Loucy (cell line): ENCODE data around the gene SET.

Source experiments
- H2AFZ ChIP-seq: fragments of 200-600 bp; sonication (generic); 2 replicates; pipeline ENCODE4 v1.6.0; 2016; ENCODE audit warnings: antibody characterized with exemption, mild to moderate bottlenecking, low read length, moderate library complexity
- H3F3A ChIP-seq: fragments of 200-600 bp; 2 replicates; pipeline ENCODE4 v1.6.0; 2016; ENCODE audit warnings: antibody characterized with exemption, low read depth, mild to moderate bottlenecking
- H3K27me3 ChIP-seq: fragments of 200-600 bp; sonication (generic); 2 replicates; pipeline ENCODE4 v1.6.1; 2014; ENCODE audit warnings: low read length, mild to moderate bottlenecking; ENCODE audit not compliant: insufficient read depth, poor library complexity, severe bottlenecking
- H3K36me3 ChIP-seq: fragments of 200-600 bp; sonication (generic); 2 replicates; pipeline ENCODE4 v1.6.1; 2016; ENCODE audit warnings: low read length; ENCODE audit not compliant: insufficient read depth
- H3K4me1 ChIP-seq: fragments of 200-600 bp; sonication (generic); 2 replicates; pipeline ENCODE4 v1.5.1; 2014; ENCODE audit warnings: low read length, mild to moderate bottlenecking; ENCODE audit not compliant: insufficient read depth, poor library complexity, severe bottlenecking
- H3K4me2 ChIP-seq: fragments of 200-600 bp; sonication (generic); 2 replicates; pipeline ENCODE4 v1.6.0; 2014; ENCODE audit warnings: antibody characterized with exemption, low read length, low read depth, mild to moderate bottlenecking; ENCODE audit not compliant: poor library complexity, severe bottlenecking
- H3K4me3 ChIP-seq: fragments of 200-600 bp; sonication (generic); 2 replicates; pipeline ENCODE4 v1.5.1; 2014; ENCODE audit warnings: low read length, mild to moderate bottlenecking, mixed read lengths; ENCODE audit not compliant: poor library complexity, severe bottlenecking
- H3K79me2 ChIP-seq: fragments of 200-600 bp; sonication (generic); 2 replicates; pipeline ENCODE4 v1.6.1; 2014; ENCODE audit warnings: low read length; ENCODE audit not compliant: insufficient read depth
- H3K9ac ChIP-seq: fragments of 200-600 bp; sonication (generic); 2 replicates; pipeline ENCODE4 v1.6.0; 2014; ENCODE audit warnings: mild to moderate bottlenecking, low read depth, low read length, moderate library complexity; ENCODE audit not compliant: poor library complexity, severe bottlenecking
- H3K9me2 ChIP-seq: fragments of 200-600 bp; sonication (generic); replicated peaks from 2 replicates; pipeline ENCODE4 v1.6.1; 2016; ENCODE audit warnings: low read depth, low read length, mixed read lengths
- H3K9me3 ChIP-seq: fragments of 200-600 bp; sonication (generic); 2 replicates; pipeline ENCODE4 v1.6.1; 2014; ENCODE audit warnings: mild to moderate bottlenecking, antibody characterized with exemption, low read length, low read depth; ENCODE audit not compliant: insufficient read depth
- H4K20me1 ChIP-seq: fragments of 200-600 bp; sonication (generic); 2 replicates; pipeline ENCODE4 v1.6.0; 2014; ENCODE audit warnings: antibody characterized with exemption, low read length, mild to moderate bottlenecking; ENCODE audit not compliant: insufficient read depth, poor library complexity, severe bottlenecking
- EZH2phosphoT487 ChIP-seq: fragments of 200-600 bp; IDR thresholded peaks from 2 replicates; pipeline ENCODE4 v1.6.1; 2018; ENCODE audit warnings: antibody characterized with exemption, mild to moderate bottlenecking, moderate library complexity, borderline replicate concordance
- TF ChIP-seq, protein P1 (sequence below): fragments of 200-600 bp; sonication (generic); conservative IDR thresholded peaks from 2 replicates; pipeline ENCODE4 v1.5.1; 2014; ENCODE audit warnings: mild to moderate bottlenecking, antibody characterized with exemption, low read length

The SET gene

DNA sequence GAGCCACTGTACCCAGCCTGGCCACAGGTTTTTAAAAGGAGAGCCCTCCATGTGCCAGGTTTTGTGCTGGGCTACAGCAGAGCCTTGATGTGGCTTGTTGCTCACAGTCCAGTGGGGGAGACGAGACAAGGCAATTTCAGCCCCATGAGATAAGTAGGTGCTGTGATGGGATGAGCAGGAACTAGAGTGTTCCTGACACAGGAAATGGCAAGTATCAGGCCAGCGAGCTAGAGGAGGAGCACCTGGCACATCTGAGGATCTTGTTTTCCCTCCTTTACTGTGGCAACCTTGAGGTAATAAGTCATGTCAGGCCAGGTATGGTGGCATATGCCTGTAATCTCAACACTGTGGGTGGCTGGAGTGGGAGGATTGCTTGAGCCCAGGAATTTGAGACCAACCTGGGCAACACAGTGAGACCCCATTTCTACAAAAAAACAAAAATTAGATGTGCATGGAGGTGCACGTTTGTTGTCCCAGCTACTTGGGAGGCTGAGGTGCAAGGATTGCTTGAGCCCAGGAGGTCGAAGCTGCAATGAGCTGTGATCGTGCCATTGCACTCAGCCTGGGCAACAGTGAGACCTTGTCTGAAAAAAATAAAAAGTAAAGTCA is 38.7 kb downstream of the SET start:
- Histone ChIP-seq H4K20me1 (no peaks in the 10 kb centered on the region), H3K27me3 (no peaks in the 10 kb centered on the region), H3K4me1 (peaks cover 6% of the 10 kb centered on the region), H3K4me3 (no peak overlapping the region), H3K4me2 (no peak overlapping the region), H3K9me2 (no peaks in the 10 kb centered on the region), H3K9ac (no peak overlapping the region), H3K9me3 (no peaks in the 10 kb centered on the region), H3F3A (no peaks in the 10 kb centered on the region), H2AFZ (no peak overlapping the region), H3K36me3 (no peaks in the 10 kb centered on the region), H3K79me2 (peaks cover 12% of the 10 kb centered on the region)
- TF ChIP-seq EZH2phosphoT487, result no peak
- TF ChIP-seq, protein P1, sequence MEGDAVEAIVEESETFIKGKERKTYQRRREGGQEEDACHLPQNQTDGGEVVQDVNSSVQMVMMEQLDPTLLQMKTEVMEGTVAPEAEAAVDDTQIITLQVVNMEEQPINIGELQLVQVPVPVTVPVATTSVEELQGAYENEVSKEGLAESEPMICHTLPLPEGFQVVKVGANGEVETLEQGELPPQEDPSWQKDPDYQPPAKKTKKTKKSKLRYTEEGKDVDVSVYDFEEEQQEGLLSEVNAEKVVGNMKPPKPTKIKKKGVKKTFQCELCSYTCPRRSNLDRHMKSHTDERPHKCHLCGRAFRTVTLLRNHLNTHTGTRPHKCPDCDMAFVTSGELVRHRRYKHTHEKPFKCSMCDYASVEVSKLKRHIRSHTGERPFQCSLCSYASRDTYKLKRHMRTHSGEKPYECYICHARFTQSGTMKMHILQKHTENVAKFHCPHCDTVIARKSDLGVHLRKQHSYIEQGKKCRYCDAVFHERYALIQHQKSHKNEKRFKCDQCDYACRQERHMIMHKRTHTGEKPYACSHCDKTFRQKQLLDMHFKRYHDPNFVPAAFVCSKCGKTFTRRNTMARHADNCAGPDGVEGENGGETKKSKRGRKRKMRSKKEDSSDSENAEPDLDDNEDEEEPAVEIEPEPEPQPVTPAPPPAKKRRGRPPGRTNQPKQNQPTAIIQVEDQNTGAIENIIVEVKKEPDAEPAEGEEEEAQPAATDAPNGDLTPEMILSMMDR, result no peak

DNA sequence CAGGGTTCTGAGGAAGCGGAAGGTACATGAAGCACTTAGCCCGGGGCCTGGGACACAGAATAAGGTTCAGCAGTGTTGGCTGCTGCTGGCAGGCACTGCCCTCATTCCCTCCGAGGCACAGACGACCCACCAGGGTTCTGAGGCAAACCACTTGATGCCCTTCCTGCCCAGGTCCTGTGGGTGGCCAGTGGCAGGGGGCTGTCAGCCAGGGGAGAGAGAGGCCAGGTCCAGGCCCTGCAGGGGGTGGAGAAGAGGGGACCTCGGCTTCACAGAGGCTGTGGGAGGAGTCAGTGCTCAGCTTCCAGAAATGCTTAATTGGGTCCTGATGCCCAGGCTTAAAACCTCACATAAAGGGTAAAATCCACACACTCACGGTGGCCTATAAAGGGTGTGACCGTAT is 39.3 kb downstream of the SET start:
- Histone ChIP-seq H3K4me2 (no peak overlapping the region), H3K79me2 (peaks cover 6% of the 10 kb centered on the region), H3K36me3 (no peaks in the 10 kb centered on the region), H3K4me1 (peaks cover 6% of the 10 kb centered on the region), H3K4me3 (no peak overlapping the region), H3K9ac (no peak overlapping the region), H2AFZ (no peak overlapping the region), H3K9me2 (no peaks in the 10 kb centered on the region), H3K9me3 (no peaks in the 10 kb centered on the region), H3F3A (no peaks in the 10 kb centered on the region), H3K27me3 (no peaks in the 10 kb centered on the region), H4K20me1 (no peaks in the 10 kb centered on the region)
- TF ChIP-seq, protein P1, result no peak

DNA sequence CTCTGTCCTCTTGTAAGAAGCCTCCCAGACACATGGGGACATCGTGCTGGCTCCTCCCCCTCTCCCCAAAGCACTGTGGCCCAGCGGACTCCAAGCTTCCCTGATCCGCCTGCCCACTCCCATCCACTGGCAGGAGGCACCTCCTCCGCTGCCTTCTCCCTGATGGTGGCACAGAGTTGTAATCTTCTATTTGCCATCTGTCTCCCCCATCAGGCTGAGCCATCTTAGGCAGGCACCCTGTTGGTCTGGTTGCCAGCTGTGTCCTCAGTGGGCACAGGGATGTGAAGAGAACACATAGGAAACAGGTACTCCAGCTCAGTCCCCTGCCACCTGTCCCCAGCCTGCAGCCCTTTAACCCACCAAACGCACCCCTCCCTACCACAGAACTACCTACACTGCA is 40.3 kb downstream of the SET start:
- Histone ChIP-seq H3K4me1 (peaks cover 6% of the 10 kb centered on the region), H3K27me3 (no peaks in the 10 kb centered on the region), H3K9ac (no peak overlapping the region), H3K9me3 (no peaks in the 10 kb centered on the region), H3K4me2 (no peak overlapping the region), H3K4me3 (no peak overlapping the region), H3F3A (no peaks in the 10 kb centered on the region), H3K79me2 (no peaks in the 10 kb centered on the region), H4K20me1 (no peaks in the 10 kb centered on the region), H3K9me2 (no peaks in the 10 kb centered on the region), H2AFZ (no peak overlapping the region), H3K36me3 (no peaks in the 10 kb centered on the region)
- TF ChIP-seq, protein P1, result no peak
- TF ChIP-seq EZH2phosphoT487, result no peak
